HepG2 (cell line): Measurements from ENCODE around the gene SIN3A. TPM values are rescaled to one million over a fixed set of nuclear protein-coding genes. Genes with fewer than 3 reads are reported as not detected.

Experiments
- BORCS8-MEF2B ChIP-seq: sonication (generic); formaldehyde crosslinking; IDR thresholded peaks from 2 replicates; pipeline ENCODE4 v1.8.0; 2022; ENCODE audit warnings: mild to moderate bottlenecking, missing genetic modification reagents
- CHCHD3 ChIP-seq: sonication (generic); formaldehyde crosslinking; IDR thresholded peaks from 2 replicates; pipeline ENCODE4 v1.8.0; 2022; ENCODE audit warnings: mild to moderate bottlenecking, missing genetic modification reagents, moderate library complexity
- FOXK1 ChIP-seq: sonication (generic); formaldehyde crosslinking; IDR thresholded peaks from 2 replicates; pipeline ENCODE4 v1.4.0; 2020; ENCODE audit warnings: low read depth, missing genetic modification reagents, borderline replicate concordance
- IRF2 ChIP-seq: IDR thresholded peaks from 2 replicates; pipeline ENCODE4 v1.6.1; 2018; ENCODE audit warnings: missing genetic modification reagents, missing compliant biosample characterization
- KLF12 ChIP-seq: sonication (generic); formaldehyde crosslinking; IDR thresholded peaks from 2 replicates; pipeline ENCODE4 v1.4.0; 2020; ENCODE audit warnings: missing genetic modification reagents, borderline replicate concordance
- NRL ChIP-seq: sonication (generic); formaldehyde crosslinking; IDR thresholded peaks from 2 replicates; pipeline ENCODE4 v1.5.0; 2020; ENCODE audit warnings: missing genetic modification reagents, mild to moderate bottlenecking, moderate library complexity, borderline replicate concordance
- PAX8 ChIP-seq: sonication (generic); formaldehyde crosslinking; IDR thresholded peaks from 2 replicates; pipeline ENCODE4 v1.8.0; 2022; ENCODE audit warnings: mild to moderate bottlenecking, missing genetic modification reagents, borderline replicate concordance
- RELA ChIP-seq: sonication (generic); formaldehyde crosslinking; IDR thresholded peaks from 2 replicates; pipeline ENCODE4 v1.4.0; 2020; ENCODE audit warnings: missing genetic modification reagents
- RFXANK ChIP-seq: IDR thresholded peaks from 2 replicates; pipeline ENCODE4 v1.6.1; 2016
- RXRA ChIP-seq: sonication (generic); formaldehyde crosslinking; IDR thresholded peaks from 2 replicates; pipeline ENCODE4 v1.5.1; 2020; ENCODE audit warnings: missing genetic modification reagents
- SP2 ChIP-seq: sonication (generic); formaldehyde crosslinking; IDR thresholded peaks from 2 replicates; pipeline ENCODE4 v1.5.1; 2020; ENCODE audit warnings: mild to moderate bottlenecking, missing genetic modification reagents
- SP4 ChIP-seq: sonication (generic); formaldehyde crosslinking; IDR thresholded peaks from 2 replicates; pipeline ENCODE4 v1.8.1; 2023; ENCODE audit warnings: mild to moderate bottlenecking, missing genetic modification reagents
- XRCC5 ChIP-seq: fragments of 200-400 bp; formaldehyde crosslinking; optimal IDR thresholded peaks from 2 replicates; pipeline ENCODE3; 2017; ENCODE audit warnings: mild to moderate bottlenecking, low read length
- ZKSCAN8 ChIP-seq: IDR thresholded peaks from 2 replicates; pipeline ENCODE4 v1.6.1; 2016; ENCODE audit warnings: borderline replicate concordance, missing genetic modification reagents, missing compliant biosample characterization
- ZNF430 ChIP-seq: sonication (generic); formaldehyde crosslinking; IDR thresholded peaks from 2 replicates; pipeline ENCODE4 v1.9.0; 2021; ENCODE audit warnings: mild to moderate bottlenecking, missing genetic modification reagents
- polyA plus RNA-seq, 8 experiments: library from polyadenylated mRNA; depleted of rRNA in 3 of 8; stranded (reverse) in 7 of 8; unstranded in 1 of 8; fragments of >200 nt; fragmentation: Illumina TruSeq in 4 of 8; extraction: Trizol in 4 of 8; gene quantifications; 2 replicates each; pipeline versions ENCODE4 v1.2.1 to v1.2.3, GENCODE V29; 2011 to 2016; ENCODE audit warnings: low read depth in 4 of 8, missing spikeins in 1 of 8, mixed read lengths in 1 of 8; ENCODE audit not compliant: insufficient read depth in 1 of 8
- total RNA-seq, 5 experiments: library from RNA; depleted of rRNA; stranded (reverse); fragments of >200 nt; fragmentation: Illumina TruSeq; extraction: Trizol; gene quantifications; 2 replicates each; pipeline ENCODE4 v1.2.3, GENCODE V29; 2016; ENCODE audit warnings: low read depth in 1 of 5
- TF ChIP-seq, protein P1 (sequence below): sonication (generic); formaldehyde crosslinking; IDR thresholded peaks from 2 replicates; pipeline ENCODE4 v1.4.0; 2020; ENCODE audit warnings: missing genetic modification reagents, mild to moderate bottlenecking, borderline replicate concordance
- TF ChIP-seq, protein P2 (sequence below): sonication (generic); formaldehyde crosslinking; IDR thresholded peaks from 2 replicates; pipeline ENCODE4; 2020; ENCODE audit warnings: missing genetic modification reagents, mild to moderate bottlenecking, borderline replicate concordance
- TF ChIP-seq, protein P3 (sequence below): conservative IDR thresholded peaks from 2 replicates; pipeline ENCODE4 v1.6.1; 2018; ENCODE audit warnings: missing genetic modification reagents
- TF ChIP-seq, protein P4 (sequence below): sonication (generic); formaldehyde crosslinking; IDR thresholded peaks from 2 replicates; pipeline ENCODE4 v1.8.0; 2022; ENCODE audit warnings: missing genetic modification reagents, mild to moderate bottlenecking, moderate library complexity, borderline replicate concordance

SIN3A gene
- total and polyA plus RNA-seq, 2 of the 13 experiments (the other 11 are each of a cell fraction or from before 2014, with no cell fraction given): 16.1 to 28.1 TPM

DNA sequence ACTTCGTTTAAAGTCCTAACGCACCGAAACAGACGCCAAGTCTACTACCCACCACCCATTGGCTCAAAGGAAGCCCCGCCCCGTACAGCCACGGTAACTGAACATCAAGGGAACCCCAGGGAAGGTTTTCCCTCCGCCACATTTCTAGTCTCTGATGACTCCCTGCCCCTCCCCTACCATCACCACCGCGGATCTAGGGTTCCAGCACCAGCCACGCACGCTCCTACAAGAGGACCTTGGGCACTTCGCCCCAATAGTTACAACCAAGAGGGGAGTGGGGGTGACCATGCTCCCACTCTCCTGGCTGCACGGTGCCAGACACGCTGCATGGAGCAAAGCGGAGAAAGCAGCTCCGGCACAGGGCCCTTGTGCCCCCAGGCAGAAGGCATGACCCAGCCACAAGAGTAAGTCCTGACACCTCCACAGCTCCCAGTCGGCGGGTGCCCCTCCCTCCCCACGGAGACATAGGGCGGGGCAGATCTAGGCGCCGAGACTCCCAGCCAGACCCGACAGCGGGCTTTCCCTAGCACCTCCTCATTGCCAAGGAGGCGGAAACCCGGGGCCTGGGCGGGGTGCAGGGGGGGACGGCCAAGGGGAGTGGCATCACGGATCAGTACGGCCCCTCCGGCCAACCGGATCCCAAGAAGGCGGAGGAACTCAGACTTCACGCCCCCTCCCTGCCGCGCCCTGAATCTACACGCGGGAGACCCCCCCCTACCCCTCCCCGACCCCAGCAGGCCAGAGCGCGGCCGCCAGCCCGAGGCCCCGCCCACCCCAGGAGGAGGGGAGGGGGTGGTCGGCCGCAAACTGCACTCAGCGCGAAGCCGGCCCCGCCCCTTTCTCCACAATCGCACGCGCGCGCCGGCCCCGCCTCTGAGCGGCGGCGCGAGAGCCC, 936 bp downstream of the SIN3A start (continued):
- TF ChIP-seq, protein P1, sequence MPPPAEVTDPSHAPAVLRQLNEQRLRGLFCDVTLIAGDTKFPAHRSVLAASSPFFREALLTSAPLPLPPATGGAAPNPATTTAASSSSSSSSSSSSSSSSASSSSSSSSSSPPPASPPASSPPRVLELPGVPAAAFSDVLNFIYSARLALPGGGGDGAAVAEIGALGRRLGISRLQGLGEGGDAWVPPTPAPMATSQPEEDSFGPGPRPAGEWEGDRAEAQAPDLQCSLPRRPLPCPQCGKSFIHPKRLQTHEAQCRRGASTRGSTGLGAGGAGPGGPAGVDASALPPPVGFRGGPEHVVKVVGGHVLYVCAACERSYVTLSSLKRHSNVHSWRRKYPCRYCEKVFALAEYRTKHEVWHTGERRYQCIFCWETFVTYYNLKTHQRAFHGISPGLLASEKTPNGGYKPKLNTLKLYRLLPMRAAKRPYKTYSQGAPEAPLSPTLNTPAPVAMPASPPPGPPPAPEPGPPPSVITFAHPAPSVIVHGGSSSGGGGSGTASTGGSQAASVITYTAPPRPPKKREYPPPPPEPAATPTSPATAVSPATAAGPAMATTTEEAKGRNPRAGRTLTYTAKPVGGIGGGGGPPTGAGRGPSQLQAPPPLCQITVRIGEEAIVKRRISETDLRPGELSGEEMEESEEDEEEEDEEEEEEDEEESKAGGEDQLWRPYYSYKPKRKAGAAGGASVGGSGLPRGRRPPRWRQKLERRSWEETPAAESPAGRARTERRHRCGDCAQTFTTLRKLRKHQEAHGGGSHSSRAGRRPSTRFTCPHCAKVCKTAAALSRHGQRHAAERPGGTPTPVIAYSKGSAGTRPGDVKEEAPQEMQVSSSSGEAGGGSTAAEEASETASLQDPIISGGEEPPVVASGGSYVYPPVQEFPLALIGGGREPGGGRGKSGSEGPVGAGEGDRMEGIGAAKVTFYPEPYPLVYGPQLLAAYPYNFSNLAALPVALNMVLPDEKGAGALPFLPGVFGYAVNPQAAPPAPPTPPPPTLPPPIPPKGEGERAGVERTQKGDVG (CRISPR knock-in tag): 0 out of 2 replicates have a peak, but pooled peaks have one; percentile 72
- TF ChIP-seq PAX8: no peak
- TF ChIP-seq FOXK1 (CRISPR knock-in tag): peak; percentile 22; the same call in 1 of the 2 replicates
- TF ChIP-seq, protein P2, sequence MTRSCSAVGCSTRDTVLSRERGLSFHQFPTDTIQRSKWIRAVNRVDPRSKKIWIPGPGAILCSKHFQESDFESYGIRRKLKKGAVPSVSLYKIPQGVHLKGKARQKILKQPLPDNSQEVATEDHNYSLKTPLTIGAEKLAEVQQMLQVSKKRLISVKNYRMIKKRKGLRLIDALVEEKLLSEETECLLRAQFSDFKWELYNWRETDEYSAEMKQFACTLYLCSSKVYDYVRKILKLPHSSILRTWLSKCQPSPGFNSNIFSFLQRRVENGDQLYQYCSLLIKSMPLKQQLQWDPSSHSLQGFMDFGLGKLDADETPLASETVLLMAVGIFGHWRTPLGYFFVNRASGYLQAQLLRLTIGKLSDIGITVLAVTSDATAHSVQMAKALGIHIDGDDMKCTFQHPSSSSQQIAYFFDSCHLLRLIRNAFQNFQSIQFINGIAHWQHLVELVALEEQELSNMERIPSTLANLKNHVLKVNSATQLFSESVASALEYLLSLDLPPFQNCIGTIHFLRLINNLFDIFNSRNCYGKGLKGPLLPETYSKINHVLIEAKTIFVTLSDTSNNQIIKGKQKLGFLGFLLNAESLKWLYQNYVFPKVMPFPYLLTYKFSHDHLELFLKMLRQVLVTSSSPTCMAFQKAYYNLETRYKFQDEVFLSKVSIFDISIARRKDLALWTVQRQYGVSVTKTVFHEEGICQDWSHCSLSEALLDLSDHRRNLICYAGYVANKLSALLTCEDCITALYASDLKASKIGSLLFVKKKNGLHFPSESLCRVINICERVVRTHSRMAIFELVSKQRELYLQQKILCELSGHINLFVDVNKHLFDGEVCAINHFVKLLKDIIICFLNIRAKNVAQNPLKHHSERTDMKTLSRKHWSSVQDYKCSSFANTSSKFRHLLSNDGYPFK: peak; percentile 82; the same call in 1 of the 2 replicates
- peak; percentile 50; the same call in 1 of the 2 replicates for TF ChIP-seq SP2 (CRISPR knock-in tag)
- no peak for TF ChIP-seq CHCHD3 (CRISPR knock-in tag)
- peak; percentile 75 for TF ChIP-seq SP4 (CRISPR knock-in tag)
- TF ChIP-seq BORCS8-MEF2B (CRISPR knock-in tag): peak; percentile 81
- 0 out of 2 replicates have a peak, but pooled peaks have one; percentile 11 for TF ChIP-seq IRF2 (CRISPR knock-in tag)
- no peak for TF ChIP-seq RFXANK (CRISPR knock-in tag)
- no peak for TF ChIP-seq ZKSCAN8 (CRISPR knock-in tag)
- TF ChIP-seq ZNF430 (CRISPR knock-in tag): 0 out of 2 replicates have a peak, but pooled peaks have one; percentile 65
- TF ChIP-seq NRL (CRISPR knock-in tag): peak; percentile 61; the same call in 1 of the 2 replicates
- peak; percentile 35 for TF ChIP-seq RXRA
- no peak for TF ChIP-seq RELA (CRISPR knock-in tag)
- TF ChIP-seq, protein P3, sequence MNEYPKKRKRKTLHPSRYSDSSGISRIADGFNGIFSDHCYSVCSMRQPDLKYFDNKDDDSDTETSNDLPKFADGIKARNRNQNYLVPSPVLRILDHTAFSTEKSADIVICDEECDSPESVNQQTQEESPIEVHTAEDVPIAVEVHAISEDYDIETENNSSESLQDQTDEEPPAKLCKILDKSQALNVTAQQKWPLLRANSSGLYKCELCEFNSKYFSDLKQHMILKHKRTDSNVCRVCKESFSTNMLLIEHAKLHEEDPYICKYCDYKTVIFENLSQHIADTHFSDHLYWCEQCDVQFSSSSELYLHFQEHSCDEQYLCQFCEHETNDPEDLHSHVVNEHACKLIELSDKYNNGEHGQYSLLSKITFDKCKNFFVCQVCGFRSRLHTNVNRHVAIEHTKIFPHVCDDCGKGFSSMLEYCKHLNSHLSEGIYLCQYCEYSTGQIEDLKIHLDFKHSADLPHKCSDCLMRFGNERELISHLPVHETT (CRISPR knock-in tag): peak; percentile 58
- TF ChIP-seq KLF12: no peak
- TF ChIP-seq, protein P4, sequence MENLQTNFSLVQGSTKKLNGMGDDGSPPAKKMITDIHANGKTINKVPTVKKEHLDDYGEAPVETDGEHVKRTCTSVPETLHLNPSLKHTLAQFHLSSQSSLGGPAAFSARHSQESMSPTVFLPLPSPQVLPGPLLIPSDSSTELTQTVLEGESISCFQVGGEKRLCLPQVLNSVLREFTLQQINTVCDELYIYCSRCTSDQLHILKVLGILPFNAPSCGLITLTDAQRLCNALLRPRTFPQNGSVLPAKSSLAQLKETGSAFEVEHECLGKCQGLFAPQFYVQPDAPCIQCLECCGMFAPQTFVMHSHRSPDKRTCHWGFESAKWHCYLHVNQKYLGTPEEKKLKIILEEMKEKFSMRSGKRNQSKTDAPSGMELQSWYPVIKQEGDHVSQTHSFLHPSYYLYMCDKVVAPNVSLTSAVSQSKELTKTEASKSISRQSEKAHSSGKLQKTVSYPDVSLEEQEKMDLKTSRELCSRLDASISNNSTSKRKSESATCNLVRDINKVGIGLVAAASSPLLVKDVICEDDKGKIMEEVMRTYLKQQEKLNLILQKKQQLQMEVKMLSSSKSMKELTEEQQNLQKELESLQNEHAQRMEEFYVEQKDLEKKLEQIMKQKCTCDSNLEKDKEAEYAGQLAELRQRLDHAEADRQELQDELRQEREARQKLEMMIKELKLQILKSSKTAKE (CRISPR knock-in tag): 0 out of 2 replicates have a peak, but pooled peaks have one; percentile 18
- peak; percentile 56 for TF ChIP-seq XRCC5
